ENCODE data around the gene CSNK1D.

Gene CSNK1D

DNA sequence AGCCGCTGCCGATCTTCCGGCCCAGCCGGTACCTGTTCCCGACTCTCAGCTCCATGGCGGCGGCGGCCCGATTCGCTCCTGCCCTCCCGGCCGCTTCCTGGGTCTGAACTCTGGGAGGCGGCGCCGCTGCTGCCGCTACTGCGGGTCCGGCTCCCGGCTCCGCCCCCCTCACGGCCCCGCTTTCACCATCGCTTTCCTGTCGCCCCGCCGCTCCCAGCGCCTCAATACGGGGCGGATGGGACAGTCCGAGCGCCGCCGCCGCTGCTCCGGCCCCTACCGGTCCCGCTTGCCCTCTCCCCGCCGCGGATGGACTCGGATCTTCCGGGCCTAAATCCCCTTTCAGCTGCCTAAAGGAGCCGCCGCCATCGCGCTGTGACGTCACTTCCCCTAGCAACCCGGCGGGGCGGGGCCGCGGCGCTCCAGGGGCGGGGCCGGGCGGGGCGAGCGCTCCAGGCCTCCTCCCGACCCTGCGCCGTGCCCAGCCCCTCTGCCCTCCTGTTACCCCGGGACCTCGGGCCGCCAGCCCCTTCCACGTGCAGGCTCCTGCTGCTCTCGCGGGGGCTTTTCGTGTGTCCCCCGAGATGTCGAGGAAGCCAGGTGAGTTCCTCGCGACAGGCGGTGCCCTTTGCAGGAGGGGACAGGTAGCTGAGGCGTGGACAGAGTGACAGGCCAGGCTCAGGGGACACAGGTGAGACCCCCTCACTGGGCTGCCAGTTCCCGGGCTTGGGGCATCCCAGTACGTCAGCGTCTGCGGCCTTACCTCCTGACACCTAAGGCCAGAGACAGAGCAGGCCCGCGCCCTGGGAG, at the start of gene CSNK1D:
CSNK1D (minus strand) TSS at position 374 of the 807 bp plus-strand sequence; CDS start at position 55, 319 bp downstream.
- peak; percentile 66 for DNase-seq

DNA sequence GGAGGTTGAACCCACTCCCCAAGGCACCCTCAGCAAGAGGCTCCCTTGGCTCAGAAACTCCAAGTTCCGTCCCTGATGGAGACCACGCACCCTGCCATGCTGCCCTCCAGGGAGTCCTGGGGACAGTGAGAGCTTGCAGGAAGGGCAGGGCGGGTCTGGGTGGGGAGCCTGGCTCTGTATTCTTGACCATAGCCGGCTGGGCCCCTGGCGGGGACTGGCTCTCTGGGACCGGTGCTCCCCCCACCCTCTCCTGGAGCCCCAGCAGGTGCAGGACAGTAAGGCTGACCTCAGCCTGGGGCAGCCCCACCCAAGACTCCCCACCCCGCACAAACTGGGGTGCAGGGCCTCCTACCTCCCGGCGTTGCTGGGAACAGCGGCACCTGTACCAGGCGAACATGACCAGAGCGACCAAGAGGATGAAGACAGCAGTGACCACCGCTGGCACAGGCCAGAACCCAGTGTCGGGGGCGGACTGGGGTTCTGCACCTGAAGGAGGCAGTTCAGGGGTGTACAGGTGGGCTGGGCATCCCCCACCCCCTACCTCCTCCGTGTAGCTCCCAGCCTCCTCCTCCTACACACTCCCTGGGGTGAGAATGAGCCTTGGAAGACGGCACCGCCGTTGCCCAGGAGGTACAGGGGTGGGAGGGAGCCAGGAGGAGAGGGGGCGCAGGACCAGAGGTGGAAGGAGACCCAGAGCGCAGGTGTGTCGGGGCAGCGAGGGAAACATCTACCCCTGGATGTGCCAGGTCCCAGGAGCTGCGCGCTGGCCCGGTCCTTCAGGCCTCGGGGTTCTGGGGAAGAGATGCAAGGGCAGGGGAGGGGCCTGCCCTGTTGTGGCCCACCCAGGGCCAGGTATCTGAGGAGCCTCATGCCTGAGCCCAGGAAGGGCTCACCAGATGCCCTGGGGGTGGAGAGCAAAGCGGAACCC, 49.3 kb upstream of the CSNK1D start:
- DNase-seq, result no peak

DNA sequence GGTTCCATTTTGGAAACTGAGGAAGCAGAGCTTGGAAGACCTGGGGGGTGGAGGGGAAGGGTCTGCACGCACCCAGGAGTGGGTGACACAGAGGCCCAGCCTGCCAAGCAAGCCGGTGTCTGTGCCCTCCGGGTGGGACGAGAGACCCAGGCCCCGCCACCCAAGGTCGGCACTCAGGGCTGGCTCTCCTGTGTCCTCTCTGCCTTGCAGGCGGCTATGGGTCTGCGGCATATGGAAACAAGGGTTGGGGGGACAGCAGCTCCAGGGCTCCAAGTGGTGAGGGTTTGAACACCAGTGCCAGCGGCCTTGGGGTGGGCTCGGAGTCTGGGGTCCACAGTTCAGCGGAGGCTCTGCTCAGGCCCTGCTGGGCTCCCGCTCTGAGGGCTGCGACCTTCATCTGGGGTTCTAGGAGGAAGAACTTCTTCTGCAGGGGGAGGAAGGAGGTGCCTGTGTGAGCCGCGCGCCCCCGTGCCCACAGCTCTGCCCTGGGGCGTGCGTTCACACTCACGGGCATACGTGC, 48.5 kb upstream of the CSNK1D start:
- no peak for DNase-seq

DNA sequence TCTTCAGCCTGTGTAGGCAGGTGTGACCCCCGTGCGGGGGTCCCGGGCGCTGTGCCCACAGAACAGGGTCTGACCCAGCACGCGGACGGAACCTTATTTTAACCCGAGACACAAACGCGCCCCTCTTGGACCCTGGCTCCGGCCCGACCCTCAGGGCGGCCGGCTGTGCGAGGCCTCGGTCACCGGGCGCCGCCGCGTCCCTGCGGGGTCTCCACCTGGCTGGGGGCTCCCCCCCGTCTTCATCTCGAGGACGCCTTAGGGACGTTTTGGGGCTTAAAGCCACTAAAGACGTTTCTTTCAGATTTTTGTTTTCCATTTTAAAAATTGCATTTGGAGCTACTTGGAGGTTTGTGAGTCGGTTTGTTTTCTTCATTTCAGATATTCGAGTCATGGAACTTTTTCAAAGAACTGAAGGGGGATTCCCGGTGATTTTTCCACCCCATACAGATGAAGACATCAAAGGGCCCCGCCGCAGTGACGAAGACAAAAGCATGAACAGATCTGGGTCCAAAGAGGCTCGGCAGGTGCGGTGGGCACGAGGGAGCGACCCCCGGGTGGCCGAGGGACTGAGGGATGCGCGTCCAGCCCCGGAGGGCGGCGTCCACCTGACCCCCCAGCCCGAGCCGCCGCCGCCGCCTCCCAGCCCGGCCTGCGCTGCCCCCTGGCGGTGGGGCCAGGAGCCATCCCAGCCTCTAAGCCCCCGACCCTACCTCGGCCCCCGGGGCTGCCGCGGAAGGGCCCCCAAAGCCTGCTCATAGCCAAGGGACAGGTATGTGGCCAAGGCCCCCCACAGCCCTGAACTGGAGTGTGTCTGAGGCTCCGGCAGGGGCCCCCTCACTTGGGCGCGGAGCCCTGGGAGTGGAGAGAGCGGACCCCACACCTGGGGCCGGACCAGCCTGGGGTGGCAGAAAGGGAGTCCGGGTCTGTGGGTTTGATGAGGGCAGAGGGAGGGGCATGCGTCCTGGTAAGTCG, 47.7 kb upstream of the CSNK1D start:
- no peak for DNase-seq

DNA sequence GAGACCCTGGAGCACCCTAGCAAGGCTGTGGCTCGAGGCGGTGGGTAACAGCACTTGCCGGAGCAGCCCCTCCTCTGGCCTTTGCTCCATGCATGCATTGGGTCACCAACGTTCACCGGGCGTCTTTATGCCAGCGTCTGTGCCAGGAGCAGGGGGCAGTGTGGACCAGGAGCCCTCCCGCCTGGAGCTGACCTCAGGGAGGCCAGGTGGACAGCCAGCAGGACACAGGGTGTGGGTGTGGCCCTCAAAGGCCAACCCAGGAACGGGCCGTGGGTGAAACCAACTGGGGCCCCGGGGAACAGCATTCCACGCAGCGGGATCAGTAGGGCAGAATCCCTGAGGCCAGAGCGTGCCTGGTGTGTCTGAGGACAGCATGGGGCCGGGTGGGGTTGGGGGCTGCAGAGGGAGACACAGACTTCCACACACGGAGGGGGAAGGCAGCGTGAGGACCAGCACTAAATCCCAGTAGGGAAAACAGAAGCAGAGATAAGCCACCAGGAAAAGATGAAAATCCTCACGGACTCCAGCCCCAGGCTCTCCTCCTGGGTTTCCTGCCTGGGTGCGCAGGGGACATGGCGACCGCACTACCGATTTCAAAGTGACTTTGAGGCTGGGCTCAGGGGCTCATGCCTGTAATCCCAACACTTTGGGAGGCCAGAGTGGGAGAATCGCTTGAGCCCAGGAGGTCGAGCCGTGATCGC, 46.8 kb upstream of the CSNK1D start:
- no peak for DNase-seq

DNA sequence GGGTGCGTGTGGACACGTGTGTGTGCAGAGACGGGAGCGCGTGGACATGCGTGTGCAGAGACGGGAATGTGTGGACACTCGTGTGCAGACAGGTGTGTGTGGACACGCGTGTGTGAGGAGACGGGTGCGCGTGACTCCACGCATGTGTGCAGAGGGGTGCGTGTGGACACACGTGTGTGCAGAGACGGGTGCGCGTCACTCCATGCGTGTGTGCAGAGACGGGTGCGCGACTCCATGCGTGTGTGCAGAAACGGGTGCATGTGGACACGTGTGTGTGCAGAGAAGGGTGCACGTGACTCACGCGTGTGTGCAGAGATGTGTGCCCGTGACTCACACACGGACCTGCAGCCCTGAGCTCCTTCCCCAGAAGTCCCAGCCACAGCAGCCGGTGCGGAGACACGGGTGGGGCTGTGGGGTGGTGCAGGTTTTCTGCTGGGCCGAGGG, 46.1 kb upstream of the CSNK1D start:
- no peak for DNase-seq

DNA sequence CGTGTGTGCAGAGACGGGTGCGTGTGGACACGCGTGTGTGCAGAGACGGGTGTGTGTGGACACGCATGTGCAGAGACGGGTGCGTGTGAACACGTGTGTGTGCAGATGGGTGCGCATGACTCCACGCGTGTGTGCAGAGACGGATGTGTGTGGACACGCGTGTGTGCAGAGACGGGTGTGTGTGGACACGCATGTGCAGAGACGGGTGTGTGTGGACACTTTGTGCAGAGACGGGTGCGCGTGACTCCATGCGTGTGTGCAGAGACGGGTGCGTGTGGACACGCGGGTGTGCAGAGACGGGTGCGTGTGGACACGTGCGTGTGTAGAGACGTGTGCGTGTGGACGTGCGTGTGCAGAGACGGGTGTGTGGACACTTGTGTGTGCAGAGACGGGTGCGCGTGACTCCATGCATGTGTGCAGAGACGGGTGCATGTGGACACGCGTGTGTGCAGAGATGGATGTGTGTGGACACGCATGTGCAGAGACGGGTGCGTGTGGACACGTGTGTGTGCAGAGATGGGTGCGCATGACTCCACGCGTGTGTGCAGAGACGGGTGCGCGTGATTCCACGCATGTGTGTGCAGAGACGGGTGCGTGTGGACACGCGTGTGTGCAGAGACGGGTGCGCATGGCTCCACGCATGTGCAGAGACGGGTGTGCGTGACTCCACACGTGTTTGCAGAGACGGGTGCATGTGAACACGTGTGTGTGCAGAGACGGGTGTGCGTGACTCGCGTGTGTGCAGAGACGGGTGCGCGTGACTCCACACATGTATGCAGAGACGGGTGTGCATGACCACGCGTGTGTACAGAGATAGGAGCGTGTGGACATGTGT, 45.5 kb upstream of the CSNK1D start:
- DNase-seq, result no peak

DNA sequence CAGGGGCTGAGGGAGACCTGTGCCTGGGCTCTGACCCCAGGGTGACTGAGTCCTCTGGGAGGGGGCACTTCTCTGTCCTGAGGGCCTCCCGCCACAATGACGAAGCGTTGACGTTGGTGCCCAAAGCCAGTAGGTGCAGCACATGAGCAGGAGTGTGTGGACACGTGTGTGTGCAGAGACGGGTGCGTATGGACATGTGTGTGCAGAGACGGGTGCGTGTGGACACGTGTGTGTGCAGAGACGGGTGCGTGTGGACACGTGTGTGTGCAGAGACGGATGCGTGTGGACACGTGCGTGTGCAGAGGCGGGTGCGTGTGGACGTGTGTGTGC, 44.6 kb upstream of the CSNK1D start:
- no peak for DNase-seq

DNA sequence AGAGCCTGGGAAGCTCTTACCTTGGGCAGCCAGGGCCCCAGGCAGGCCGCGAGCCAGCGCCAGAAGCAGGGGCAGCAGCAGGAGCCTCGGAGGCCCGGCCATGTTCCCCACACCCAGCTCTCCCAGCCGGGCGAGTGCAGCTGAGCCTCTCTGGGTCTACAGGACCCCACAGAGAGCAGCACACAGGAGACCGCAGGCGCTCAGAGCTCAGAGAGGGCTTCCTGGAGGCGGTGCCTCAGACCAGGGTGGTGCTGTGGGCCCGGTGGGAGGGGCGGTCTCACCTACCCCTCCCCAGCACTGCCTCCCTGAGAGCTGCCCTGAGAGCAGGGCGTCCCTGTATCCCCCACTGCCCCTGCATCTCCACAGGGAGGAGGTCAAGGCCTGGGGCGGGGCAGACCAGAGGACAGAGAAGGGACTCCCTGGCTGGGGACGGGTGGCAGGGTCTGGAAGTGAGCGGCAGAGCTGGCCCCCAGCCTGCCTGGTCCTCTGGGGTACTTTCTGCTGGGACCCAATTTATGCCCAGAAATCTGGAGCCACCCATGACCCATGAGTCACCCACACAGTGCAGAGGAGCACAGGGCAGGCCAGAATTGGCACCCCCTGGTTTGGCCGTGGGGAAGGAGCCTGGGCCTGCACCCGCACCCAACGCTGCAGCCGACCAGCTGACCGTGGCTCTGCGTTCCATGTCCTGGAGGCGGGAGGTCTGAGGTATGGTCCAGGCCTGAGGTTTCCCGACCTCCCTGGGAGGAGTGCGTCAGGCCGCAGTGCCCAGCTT, 44.1 kb upstream of the CSNK1D start, which contains the start of gene CD7:
CD7 (minus strand) TSS at position 215 of the 775 bp plus-strand sequence; CDS start at position 102, 113 bp downstream.
- no peak for DNase-seq

DNA sequence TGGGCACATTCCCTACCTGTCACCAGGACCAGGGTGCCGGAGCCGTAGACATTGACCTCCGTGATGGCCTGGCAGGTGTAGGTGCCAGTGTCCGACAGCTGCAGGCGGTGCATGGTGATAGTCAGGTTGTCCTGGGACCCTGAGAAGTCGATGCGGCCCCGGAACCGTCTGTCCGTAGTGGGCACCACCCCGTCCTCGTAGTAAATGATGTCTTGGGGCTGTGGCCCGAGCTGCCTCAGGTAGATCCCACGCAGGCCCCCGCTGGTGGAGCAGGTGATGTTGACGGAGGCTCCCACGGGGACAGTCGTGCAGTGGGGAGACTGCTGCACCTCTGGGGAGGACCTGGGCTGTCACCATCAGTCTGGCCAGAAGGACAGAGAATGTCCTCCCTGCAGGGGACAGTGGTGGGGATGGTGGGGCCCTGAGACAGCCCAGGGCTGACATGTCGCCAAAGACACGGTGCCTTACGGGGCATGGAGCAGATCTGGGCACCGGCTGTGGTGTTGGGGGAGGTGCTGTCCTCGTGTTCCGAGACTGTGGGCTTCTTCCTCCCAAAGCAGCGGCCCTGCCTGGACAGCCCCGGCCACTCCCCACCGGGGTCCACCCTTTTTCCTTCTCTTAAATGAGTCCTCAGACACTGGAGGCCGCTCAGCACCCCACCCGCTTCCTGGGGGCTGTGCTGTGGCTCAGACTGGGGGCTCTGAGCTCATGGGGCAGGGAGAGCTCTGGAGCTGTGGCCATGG, 43.3 kb upstream of the CSNK1D start:
- DNase-seq, result no peak

DNA sequence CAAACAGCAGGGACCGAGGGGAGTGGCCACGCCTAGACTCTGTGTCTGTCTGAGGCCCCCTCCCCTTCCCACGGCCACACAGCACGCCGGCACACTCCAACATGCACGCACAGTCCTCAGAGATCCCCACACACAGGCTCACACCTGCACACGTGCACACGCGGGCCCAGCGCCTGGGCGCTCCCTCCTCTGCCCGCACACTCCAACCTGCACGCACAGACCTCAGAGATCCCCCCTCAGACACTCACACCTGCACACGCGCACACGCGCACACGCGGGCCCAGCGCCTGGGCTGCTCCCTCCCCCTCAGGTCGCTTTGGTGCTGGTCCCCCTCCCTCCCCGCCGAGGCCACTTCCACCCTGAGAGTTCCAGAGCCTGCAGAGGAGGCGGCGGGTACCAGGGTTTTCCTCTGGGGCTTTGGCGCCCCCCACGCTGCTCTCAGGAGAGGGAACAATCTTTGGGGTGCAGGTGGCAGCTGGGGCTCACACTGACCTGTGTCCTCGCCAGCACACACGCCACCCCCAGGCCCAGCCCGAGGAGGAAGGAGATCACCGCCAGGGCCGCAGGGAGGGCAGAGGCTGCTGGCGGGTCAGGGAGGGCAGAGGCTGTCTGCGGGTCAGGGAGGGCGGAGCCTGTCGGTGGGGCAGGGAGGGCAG, 42.3 kb upstream of the CSNK1D start:
- no peak for DNase-seq

DNA sequence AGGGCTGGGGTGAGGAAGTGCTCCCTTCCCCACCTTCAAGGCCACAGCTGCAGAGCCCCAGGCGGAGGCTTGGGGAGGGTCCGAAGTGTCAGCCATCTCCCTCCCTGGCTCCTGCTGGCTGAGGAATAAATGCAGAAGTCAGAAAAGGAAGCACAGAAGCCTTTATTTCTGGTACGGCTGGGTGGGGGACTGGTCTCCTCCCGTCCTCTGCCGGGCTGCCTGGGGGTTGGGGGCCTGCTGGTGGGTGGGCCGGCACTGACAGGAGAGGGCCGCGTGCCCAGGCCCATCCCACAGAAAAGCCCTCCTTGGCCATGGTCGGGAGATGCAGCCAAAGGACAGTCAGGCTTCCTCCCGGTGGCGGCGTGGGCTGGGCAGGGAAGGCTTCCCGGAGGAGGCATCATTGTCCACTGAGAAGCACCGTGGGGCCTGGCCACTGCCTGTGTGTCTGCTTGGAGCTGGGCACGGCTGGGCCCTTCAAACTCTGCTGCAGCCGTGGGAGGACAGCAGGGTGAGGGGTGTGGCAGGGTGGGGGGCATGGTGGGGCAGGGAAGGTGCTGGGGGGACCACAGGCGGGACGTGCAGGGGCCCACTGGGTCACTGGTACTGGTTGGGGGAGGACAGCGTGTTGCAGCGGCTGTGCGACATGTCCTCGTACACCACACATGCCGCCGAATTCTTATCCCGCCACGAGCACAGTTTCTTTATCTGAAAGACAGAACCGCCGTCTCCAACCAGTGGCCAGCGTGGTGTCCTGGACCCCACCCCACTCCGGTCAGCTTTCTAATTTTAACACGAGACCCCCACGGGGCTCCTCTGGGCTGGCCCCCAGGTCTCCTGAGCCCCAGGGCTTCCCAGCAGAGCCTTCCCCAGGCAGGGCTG, 41.5 kb upstream of the CSNK1D start:
- no peak for DNase-seq

DNA sequence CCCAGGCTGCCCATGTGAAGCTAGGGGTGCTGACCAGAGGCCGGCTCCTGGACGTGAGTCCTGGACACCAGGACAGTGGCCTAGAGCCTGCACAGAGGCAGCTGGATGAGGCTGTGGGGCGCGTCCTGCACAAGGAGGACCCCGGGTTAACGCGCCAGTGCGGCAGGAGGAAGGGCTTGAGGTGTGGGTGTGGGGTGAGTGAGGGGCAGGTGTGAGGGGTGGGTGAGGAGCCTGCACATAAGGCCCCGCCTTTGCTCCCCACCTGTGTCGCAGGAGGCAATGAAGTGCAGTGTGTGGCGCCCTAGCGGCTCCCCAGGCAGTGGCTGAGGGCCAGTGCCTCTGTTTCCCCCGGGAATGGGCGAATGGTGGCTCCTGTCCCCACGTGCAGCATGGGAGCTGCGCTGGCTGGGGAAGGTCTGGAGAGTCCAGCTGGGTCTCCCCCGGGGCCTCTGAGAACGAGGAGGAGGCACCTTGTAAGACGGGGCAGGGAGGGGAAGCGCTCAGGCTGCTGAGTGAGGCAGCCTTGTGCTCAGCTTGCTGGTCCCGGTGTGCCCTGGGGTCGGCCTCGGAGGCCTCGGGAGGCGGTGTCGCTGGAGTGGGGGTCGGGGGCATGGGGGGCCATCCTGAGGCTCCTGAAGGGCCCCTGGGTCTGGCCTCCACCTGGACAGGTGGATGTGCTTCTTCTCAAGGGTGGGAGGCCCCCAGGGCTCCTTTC, 40.7 kb upstream of the CSNK1D start:
- DNase-seq, result no peak

DNA sequence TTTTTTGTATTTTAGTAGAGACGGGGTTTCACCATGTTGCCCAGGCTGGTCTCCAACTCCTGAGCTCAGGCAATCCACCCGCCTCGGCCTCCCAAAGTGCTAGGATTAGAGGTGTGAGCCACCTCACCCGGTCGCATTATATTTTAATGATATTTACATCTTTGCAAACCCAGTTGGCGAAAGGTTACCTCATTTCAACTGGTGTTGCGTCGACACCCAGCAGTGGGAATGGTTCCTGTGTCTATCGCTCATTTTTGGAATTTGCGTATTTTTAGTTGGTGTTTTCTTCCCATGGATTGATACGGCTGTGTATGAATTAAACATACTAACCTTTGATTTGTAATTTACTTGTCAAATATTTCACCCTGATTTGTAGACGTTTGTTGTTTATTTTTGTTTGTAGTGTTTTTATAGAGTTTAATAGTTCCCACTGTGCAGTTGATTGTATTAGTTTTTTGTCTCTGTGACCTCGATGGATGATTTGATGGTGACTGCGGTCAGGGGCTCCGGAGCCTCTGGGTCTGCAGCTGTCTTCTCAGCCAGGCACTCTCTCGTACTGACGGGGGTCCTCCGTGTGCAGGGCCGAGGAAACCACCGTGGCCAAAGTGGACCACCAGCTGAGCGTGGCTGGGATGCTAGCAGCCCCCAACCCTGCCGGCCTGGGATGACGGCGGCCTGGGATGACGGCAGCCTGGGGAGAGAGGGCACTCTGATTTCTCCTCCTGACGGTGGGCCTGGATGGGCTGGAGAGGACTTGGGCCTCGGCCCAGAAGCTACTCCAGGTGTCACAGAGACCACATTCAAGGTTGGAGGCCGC, 39.9 kb upstream of the CSNK1D start:
- DNase-seq, result no peak

DNA sequence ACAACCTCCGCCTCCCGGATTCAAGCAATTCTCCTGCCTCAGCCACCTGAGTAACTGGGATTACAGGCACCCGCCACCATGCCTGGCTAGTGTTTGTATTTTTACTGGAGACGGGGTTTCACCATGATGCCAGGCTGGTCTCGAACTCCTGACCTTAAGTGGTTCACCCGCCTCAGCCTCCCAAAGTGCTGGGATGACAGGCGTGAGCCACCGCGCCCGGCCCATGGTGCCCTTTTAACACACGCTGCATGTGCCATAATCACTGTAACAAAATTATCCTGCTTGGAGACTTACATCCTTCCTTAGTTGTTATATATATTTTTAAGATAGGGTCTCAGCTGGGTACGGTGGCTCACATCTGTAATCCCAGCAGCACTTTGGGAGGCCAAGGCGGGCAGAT, 38.5 kb upstream of the CSNK1D start:
- DNase-seq, result no peak

DNA sequence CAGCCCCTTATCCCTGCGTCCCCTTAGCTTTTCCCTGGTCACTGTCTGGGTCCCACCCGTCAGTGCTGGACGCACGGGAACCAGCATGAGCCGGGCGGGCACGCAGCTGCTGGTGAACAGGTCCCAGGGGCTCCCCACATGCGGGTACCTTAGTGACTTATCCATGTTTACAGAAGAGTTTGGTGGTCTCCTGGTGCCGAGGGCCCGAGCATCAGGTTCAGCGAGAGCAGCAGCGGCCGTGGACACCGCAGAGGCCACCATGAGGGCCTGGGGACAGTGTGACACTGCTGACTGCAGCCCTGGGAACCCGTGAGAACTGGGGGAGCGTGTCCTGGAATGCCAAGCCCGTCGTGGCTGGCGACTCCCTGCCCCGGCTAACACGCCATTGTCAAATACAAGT, 37.4 kb upstream of the CSNK1D start:
- DNase-seq, result no peak
